Measurements from ENCODE around the gene MAMDC2.

Gene MAMDC2

DNA sequence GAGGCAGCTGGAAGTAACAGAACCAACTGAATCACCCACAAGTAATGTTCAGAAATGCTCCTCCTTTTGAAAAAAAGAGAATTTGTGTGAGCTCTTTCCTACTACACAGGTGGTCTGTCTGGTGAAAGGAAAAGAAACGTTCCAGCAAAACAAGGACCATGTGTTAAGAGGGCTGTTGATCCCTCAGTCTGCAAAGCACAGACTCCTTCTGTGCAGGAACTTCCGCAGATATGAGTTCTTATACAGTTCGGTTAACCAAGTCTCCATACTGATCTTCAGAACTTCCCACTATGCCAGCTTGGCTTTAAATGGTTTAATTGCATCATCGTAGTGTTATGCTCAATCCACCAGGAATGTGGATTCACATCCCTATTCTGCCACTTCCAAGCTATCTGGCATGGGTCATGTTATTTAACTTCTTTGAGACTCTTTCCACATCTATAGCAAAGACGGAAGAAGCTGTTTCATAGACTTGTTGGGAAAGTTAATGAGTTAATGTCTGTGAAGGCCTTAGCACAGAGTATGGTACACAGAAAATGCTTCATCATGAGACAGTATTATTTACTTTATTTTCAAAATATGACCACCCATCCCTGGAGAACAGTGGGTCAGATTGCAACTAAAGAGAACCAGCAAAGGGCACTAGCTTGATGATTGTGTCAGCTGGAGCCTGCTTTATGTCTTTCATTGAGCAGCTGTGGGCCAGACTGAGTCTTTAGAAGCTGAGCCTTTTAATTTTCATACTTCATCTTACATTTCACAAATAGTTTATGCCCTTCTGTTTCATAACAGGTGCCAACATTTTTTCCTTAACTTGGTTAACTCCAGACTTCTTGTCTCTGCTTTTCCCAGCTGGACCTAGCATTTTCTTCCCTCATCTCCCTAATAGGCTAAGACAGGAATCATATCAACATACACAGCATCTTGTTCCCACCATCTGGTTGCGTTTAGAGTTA lies 89.9 kb downstream of the MAMDC2 start:
- Histone ChIP-seq H3K4me3 (ENCODE audit: low read length) (no peak overlapping the region), H3K27me3 (replicated peaks; ENCODE audit: insufficient read depth, low read length) (no peaks in the 10 kb centered on the region), H3F3A (ENCODE audit: insufficient read depth, low read length) (no peaks in the 10 kb centered on the region), H3K4me1 (ENCODE audit: low read length) (no peaks in the 10 kb centered on the region), H3K9ac (ENCODE audit: low read length) (no peak overlapping the region), H2AFZ (ENCODE audit: low read length) (no peak overlapping the region), H3K9me3 (replicated peaks; ENCODE audit: insufficient read depth, low read length) (no peaks in the 10 kb centered on the region), H3K36me3 (replicated peaks; ENCODE audit: insufficient read depth, low read length) (no peaks in the 10 kb centered on the region), H4K20me1 (ENCODE audit: insufficient read depth, low read length) (no peaks in the 10 kb centered on the region), H3K27ac (ENCODE audit: low read length) (no peak overlapping the region), H3K79me2 (ENCODE audit: low read length) (no peaks in the 10 kb centered on the region), H3K9me2 (replicated peaks; ENCODE audit: insufficient read depth, low read length) (no peaks in the 10 kb centered on the region), H3K4me2 (ENCODE audit: low read depth, low read length) (no peak overlapping the region)
- no peak for TF ChIP-seq EZH2 (optimal IDR thresholded peaks at IDR 0.05; ENCODE audit: low read depth, low read length)
- TF ChIP-seq, protein P1, sequence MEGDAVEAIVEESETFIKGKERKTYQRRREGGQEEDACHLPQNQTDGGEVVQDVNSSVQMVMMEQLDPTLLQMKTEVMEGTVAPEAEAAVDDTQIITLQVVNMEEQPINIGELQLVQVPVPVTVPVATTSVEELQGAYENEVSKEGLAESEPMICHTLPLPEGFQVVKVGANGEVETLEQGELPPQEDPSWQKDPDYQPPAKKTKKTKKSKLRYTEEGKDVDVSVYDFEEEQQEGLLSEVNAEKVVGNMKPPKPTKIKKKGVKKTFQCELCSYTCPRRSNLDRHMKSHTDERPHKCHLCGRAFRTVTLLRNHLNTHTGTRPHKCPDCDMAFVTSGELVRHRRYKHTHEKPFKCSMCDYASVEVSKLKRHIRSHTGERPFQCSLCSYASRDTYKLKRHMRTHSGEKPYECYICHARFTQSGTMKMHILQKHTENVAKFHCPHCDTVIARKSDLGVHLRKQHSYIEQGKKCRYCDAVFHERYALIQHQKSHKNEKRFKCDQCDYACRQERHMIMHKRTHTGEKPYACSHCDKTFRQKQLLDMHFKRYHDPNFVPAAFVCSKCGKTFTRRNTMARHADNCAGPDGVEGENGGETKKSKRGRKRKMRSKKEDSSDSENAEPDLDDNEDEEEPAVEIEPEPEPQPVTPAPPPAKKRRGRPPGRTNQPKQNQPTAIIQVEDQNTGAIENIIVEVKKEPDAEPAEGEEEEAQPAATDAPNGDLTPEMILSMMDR (IDR thresholded peaks at IDR 0.05; ENCODE audit: low read length) = no peak
- DNase-seq = no peak

DNA sequence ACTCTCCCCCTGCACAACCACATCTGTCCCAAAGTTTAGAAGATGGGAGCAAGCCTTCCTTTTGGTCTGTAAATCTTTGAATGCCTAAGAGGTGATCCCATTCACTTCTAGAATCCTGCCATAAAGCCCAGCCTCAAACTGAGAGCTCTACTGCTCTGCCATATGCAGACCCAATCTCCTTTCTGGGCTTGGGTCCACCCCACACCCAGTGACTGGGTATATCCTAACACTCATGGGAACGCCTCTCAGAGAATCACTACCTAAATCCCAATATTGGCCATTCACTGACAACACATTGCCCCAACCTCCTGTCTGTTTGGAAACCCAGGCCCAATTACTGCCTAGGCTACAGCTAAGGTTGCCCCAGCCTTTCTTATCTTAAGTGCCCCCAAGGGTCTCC lies 90.7 kb downstream of the MAMDC2 start:
- H3K9ac ChIP-seq (ENCODE audit: low read length) = no peak overlapping the region
- H3K36me3 ChIP-seq (replicated peaks; ENCODE audit: insufficient read depth, low read length) = no peaks in the 10 kb centered on the region
- no peaks in the 10 kb centered on the region for H3F3A ChIP-seq (ENCODE audit: insufficient read depth, low read length)
- no peaks in the 10 kb centered on the region for H3K79me2 ChIP-seq (ENCODE audit: low read length)
- no peak overlapping the region for H3K4me3 ChIP-seq (ENCODE audit: low read length)
- H4K20me1 ChIP-seq (ENCODE audit: insufficient read depth, low read length) = no peaks in the 10 kb centered on the region
- H3K9me2 ChIP-seq (replicated peaks; ENCODE audit: insufficient read depth, low read length) = no peaks in the 10 kb centered on the region
- no peak overlapping the region for H2AFZ ChIP-seq (ENCODE audit: low read length)
- no peaks in the 10 kb centered on the region for H3K9me3 ChIP-seq (replicated peaks; ENCODE audit: insufficient read depth, low read length)
- no peaks in the 10 kb centered on the region for H3K27me3 ChIP-seq (replicated peaks; ENCODE audit: insufficient read depth, low read length)
- H3K4me1 ChIP-seq (ENCODE audit: low read length) = no peaks in the 10 kb centered on the region
- H3K27ac ChIP-seq (ENCODE audit: low read length) = no peak overlapping the region
- H3K4me2 ChIP-seq (ENCODE audit: low read depth, low read length) = no peak overlapping the region
- DNase-seq = no peak
- TF ChIP-seq EZH2 (optimal IDR thresholded peaks at IDR 0.05; ENCODE audit: low read depth, low read length) (no peak), EZH2phosphoT487 (IDR thresholded peaks at IDR 0.05; ENCODE audit: low read length) (no peak)
- TF ChIP-seq, protein P1 (IDR thresholded peaks at IDR 0.05; ENCODE audit: low read length) = no peak

DNA sequence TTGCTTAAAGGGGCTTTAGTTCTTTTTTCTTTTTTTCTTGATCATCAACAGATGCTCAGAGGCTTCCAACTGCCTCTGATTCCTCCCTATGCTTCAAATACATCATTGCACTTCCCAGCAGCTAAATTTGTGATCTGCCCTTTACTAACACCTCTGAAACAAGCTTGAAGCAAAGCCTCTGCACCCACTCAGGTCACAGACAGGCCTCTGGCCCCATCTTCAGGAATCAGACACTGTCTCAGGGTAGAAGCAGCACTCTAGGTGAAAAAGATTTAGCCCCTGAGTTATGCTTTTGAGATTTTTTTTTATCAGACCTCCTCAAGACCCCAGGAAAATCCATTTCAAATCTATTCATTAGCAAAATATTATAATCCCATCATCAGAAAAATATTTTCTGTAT lies 91.5 kb downstream of the MAMDC2 start:
- Histone ChIP-seq H4K20me1 (ENCODE audit: insufficient read depth, low read length) (no peaks in the 10 kb centered on the region), H3K36me3 (replicated peaks; ENCODE audit: insufficient read depth, low read length) (no peaks in the 10 kb centered on the region), H3K4me1 (ENCODE audit: low read length) (no peaks in the 10 kb centered on the region), H3K9me3 (replicated peaks; ENCODE audit: insufficient read depth, low read length) (no peaks in the 10 kb centered on the region), H3K27ac (ENCODE audit: low read length) (no peak overlapping the region), H3K4me2 (ENCODE audit: low read depth, low read length) (no peak overlapping the region), H3K4me3 (ENCODE audit: low read length) (no peak overlapping the region), H2AFZ (ENCODE audit: low read length) (no peak overlapping the region), H3K27me3 (replicated peaks; ENCODE audit: insufficient read depth, low read length) (no peaks in the 10 kb centered on the region), H3K79me2 (ENCODE audit: low read length) (no peaks in the 10 kb centered on the region), H3F3A (ENCODE audit: insufficient read depth, low read length) (no peaks in the 10 kb centered on the region), H3K9ac (ENCODE audit: low read length) (no peak overlapping the region), H3K9me2 (replicated peaks; ENCODE audit: insufficient read depth, low read length) (no peaks in the 10 kb centered on the region)
- TF ChIP-seq EZH2 (optimal IDR thresholded peaks at IDR 0.05; ENCODE audit: low read depth, low read length) (no peak), EZH2phosphoT487 (IDR thresholded peaks at IDR 0.05; ENCODE audit: low read length) (no peak)
- TF ChIP-seq, protein P1 (IDR thresholded peaks at IDR 0.05; ENCODE audit: low read length) = no peak
- no peak for DNase-seq
